ENCODE results near the gene ZIC3. TPM values are rescaled to one million over a fixed set of nuclear protein-coding genes. Genes with fewer than 3 reads are reported as not detected.
"Not testable (repeated sequence)": the region's sequence is repeated elsewhere in the genome, so short reads cannot be mapped to it uniquely, and the experiment has no call there.

The ZIC3 gene
- 1 to 10 TPM in 5 of 8 experiments, under 1 TPM in 1, not detected in 2; 0.10 to 6.4 (median 5.1) TPM for total RNA-seq

GRCh38 chrX:137565921-137566745 lies at the start of gene ZIC3:
Gene ZIC3, plus strand, starts transcription at chrX:137566127. Its CDS starts 565 bp downstream, at chrX:137566692.
- in situ Hi-C loops (cut with MboI; ENCODE audit: low pct_unique_long_range_greater_than_20kb in 2 of 9, low sequenced_read_pairs in 9 of 9, unreplicated experiment in 9 of 9), result no loop called here
- ATAC-seq (replicated peaks in 6 of 8), result peak in 6 of 8 experiments; percentile 61 to 96 (median 94)
- H3K4me3 ChIP-seq, result peak within 1 kb of the TSS; percentile 47 to 91 (median 60)
- WGBS, 10 experiments, result 0 to 24% (median 4%) methylated on average over 3 to 9 of the region's 69 CpGs; no CpG with 5 or more reads in 7 of the 10 experiments
- H3K27ac ChIP-seq, result peak within 1 kb of the TSS; percentile 68 to 72
- peaks cover 3 to 20% of the 10 kb centered on the region in 2 donors for H3K4me1 ChIP-seq (replicated peaks in 1 of 2)

GRCh38 chrX:137519459-137519858 lies 46.5 kb upstream of the ZIC3 start:
- Histone ChIP-seq H3K4me3 (no peak overlapping the region), H3K27ac (no peak overlapping the region), H3K4me1 (replicated peaks in 1 of 2) (no peaks in the 10 kb centered on the region)
- no peak for ATAC-seq (replicated peaks in 6 of 8)
- WGBS, 10 experiments, result 0 to 100% (median 56%) methylated on average over 1 to 3 of the region's 3 CpGs; no CpG with 5 or more reads in 5 of the 10 experiments
- in situ Hi-C loops (cut with MboI; ENCODE audit: low pct_unique_long_range_greater_than_20kb in 2 of 9, low sequenced_read_pairs in 9 of 9, unreplicated experiment in 9 of 9), result no loop called here

DNA sequence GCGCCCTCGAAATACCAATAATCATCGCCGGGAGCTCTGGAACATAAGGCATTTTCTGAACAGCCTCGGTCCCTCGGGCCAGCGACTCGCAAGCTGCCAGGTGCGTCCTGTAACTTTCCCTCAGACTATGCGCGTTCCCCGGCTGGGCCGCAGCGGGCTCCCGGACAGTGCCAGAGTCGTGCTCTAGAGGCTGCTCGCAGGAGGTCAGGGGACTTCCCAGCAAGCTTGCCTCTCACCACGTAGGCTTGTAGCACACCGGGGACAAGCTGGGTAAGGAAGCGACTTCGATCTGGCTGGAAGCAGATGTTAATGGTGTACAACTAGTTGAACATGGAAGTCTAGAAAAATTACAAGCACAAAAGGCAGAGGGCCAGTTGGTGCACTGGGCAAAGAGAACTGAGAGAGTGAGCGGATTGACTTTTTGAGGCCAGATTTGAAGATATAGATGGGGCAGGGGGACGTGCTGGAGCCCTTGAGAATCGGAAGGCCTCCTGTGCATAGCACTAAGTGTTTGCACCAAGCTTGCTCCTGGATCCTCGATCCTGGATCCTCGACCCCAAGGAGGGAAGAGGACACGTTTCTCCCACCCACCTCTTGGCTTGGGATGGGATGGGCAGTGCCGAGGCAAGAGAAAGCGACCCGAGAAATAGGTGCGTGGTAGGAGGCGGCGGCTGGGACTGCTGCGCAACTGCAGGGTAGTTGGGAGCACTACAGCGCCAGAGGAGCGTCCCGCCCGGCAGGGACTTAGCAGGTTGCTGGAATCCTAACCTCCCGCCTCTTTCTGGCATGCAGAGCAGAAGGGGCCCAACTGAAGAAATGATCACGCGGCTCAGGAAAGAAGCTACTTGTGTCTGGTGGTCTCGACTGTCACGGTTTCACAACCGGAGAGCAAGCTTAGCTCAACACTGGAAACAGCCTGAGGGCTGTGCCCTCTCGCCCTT lies 19.9 kb upstream of the ZIC3 start:
- H3K4me1 ChIP-seq (replicated peaks in 1 of 2), result no peaks in the 10 kb centered on the region
- 0 to 73% (median 5%) methylated on average over 1 to 13 of the region's 45 CpGs; no CpG with 5 or more reads in 5 of the 10 experiments for WGBS, 10 experiments
- in situ Hi-C loops (cut with MboI; ENCODE audit: low pct_unique_long_range_greater_than_20kb in 2 of 9, low sequenced_read_pairs in 9 of 9, unreplicated experiment in 9 of 9), result no loop called here
- ATAC-seq (replicated peaks in 6 of 8), result no peak
- no peak overlapping the region for H3K27ac ChIP-seq
- H3K4me3 ChIP-seq, result no peak overlapping the region

DNA sequence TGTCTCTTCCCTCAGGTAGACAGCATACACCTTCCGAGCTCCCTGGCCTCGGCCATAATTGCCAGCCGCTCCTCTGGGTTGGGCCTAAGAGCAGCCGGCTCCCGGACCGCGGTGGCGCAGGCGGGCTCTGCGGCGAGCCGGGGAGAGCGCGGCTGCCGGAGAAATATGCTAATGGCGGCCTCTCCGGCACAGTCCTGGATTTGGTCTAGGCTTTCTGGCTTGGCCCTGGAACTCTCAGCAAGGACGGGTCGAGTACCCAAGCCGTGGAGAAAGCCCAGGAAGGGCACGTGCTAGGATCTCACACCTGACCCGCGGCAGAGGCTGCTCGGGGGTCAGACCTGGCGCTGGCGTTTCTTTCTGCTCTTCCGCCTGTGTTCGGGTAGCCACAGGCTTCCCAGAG lies 18.6 kb upstream of the ZIC3 start:
- WGBS, 10 experiments, result 4 to 67% methylated on average over 5 to 12 of the region's 28 CpGs; no CpG with 5 or more reads in 8 of the 10 experiments
- ATAC-seq (replicated peaks in 6 of 8), result no peak
- Histone ChIP-seq H3K27ac (no peak overlapping the region), H3K4me3 (no peak overlapping the region), H3K4me1 (replicated peaks in 1 of 2) (no peaks in the 10 kb centered on the region)
- in situ Hi-C loops (cut with MboI; ENCODE audit: low pct_unique_long_range_greater_than_20kb in 2 of 9, low sequenced_read_pairs in 9 of 9, unreplicated experiment in 9 of 9), result no loop called here

GRCh38 chrX:137548261-137548660 lies 17.7 kb upstream of the ZIC3 start:
- no peaks in the 10 kb centered on the region for H3K4me1 ChIP-seq (replicated peaks in 1 of 2)
- in situ Hi-C loops (cut with MboI; ENCODE audit: low pct_unique_long_range_greater_than_20kb in 2 of 9, low sequenced_read_pairs in 9 of 9, unreplicated experiment in 9 of 9), result no loop called here
- no peak for ATAC-seq (replicated peaks in 6 of 8)
- WGBS, 10 experiments, result 67% methylated on average over 7 of the region's 14 CpGs; no CpG with 5 or more reads in 9 of the 10 experiments
- H3K4me3 ChIP-seq, result no peak overlapping the region
- H3K27ac ChIP-seq, result no peak overlapping the region

DNA sequence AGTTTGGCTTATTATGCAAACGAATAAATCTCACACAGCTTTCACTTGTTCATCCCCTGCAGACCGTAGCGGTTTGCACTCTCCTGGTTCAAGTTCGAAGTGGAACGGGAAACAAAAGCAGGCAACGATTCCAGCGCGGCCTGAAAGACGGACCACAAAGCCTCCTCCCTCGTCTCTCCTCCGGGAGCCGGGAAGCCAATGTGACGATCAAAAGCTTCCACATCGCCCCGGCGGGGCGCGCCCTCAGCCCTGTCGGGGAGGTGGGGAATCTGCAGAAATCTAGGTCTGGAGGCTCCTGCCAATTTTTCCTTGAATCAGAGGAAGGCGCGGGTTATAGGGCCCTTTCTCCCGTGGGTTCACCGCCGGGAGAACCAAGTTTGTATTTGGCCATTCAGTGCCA lies 16.9 kb upstream of the ZIC3 start:
- H3K4me3 ChIP-seq, result no peak overlapping the region
- no peak overlapping the region for H3K27ac ChIP-seq
- ATAC-seq (replicated peaks in 6 of 8), result no peak
- in situ Hi-C loops (cut with MboI; ENCODE audit: low pct_unique_long_range_greater_than_20kb in 2 of 9, low sequenced_read_pairs in 9 of 9, unreplicated experiment in 9 of 9), result no loop called here
- no peaks in the 10 kb centered on the region for H3K4me1 ChIP-seq (replicated peaks in 1 of 2)
- WGBS, 10 experiments, result 6 to 60% (median 25%) methylated on average over 1 to 13 of the region's 24 CpGs; no CpG with 5 or more reads in 6 of the 10 experiments

GRCh38 chrX:137549851-137550664 lies 15.9 kb upstream of the ZIC3 start:
- Histone ChIP-seq H3K4me1 (replicated peaks in 1 of 2) (no peaks in the 10 kb centered on the region), H3K4me3 (peak overlapping the region in 3 of 5 donors; percentile 7 to 19 (median 14)), H3K27ac (no peak overlapping the region)
- peak in 1 of 8 experiments; percentile 15 for ATAC-seq (replicated peaks in 6 of 8)
- WGBS, 10 experiments, result 0 to 50% (median 13%) methylated on average over 2 to 20 of the region's 58 CpGs; no CpG with 5 or more reads in 4 of the 10 experiments
- in situ Hi-C loops (cut with MboI; ENCODE audit: low pct_unique_long_range_greater_than_20kb in 2 of 9, low sequenced_read_pairs in 9 of 9, unreplicated experiment in 9 of 9), result no loop called here

- Histone ChIP-seq H3K4me3 (peak overlapping the region in 3 of 5 donors; percentile 7 to 19 (median 14)), H3K4me1 (replicated peaks in 1 of 2) (no peaks in the 10 kb centered on the region), H3K27ac (no peak overlapping the region)
- WGBS, 10 experiments, result 0 to 63% methylated on average over 1 to 8 of the region's 41 CpGs; no CpG with 5 or more reads in 8 of the 10 experiments
- peak in 2 of 8 experiments; percentile 23 to 24 for ATAC-seq (replicated peaks in 6 of 8)
- in situ Hi-C loops (cut with MboI; ENCODE audit: low pct_unique_long_range_greater_than_20kb in 2 of 9, low sequenced_read_pairs in 9 of 9, unreplicated experiment in 9 of 9), result no loop called here
Measured at GRCh38 chrX:137550665-137551261, 15.2 kb upstream of the ZIC3 start.

DNA sequence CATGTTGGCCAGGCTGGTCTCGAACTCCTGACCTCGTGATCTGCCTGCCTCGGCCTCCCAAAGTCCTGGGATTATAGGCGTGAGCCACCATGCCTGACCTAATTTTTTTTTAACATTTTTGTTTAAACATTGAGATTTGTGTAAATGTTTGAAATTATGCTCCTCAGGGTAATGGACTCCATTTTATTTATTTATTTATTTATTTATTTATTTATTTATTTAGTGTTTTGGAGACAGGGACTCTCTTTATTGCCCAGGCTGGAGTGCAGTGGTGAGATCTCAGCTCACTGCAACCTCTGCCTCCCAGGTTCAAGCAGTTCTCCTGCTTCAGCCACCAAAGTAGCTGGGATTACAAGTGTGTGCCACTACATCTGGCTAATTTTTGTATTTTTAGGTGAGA lies 13.8 kb upstream of the ZIC3 start:
- H3K27ac ChIP-seq; H3K4me1 ChIP-seq (replicated peaks in 1 of 2); ATAC-seq (replicated peaks in 6 of 8); in situ Hi-C loops (cut with MboI; ENCODE audit: low pct_unique_long_range_greater_than_20kb in 2 of 9, low sequenced_read_pairs in 9 of 9, unreplicated experiment in 9 of 9); H3K4me3 ChIP-seq: not testable (repeated sequence)
- 34 to 80% (median 62%) methylated on average over 1 to 4 of the region's 4 CpGs; no CpG with 5 or more reads in 6 of the 10 experiments for WGBS, 10 experiments

- no peak overlapping the region for H3K4me3 ChIP-seq
- 0 to 34% (median 8%) methylated on average over 1 to 8 of the region's 8 CpGs; no CpG with 5 or more reads in 4 of the 10 experiments for WGBS, 10 experiments
- no peak for ATAC-seq (replicated peaks in 6 of 8)
- in situ Hi-C loops (cut with MboI; ENCODE audit: low pct_unique_long_range_greater_than_20kb in 2 of 9, low sequenced_read_pairs in 9 of 9, unreplicated experiment in 9 of 9), result no loop called here
- no peak overlapping the region for H3K27ac ChIP-seq
- peaks cover 3 to 20% of the 10 kb centered on the region in 2 donors for H3K4me1 ChIP-seq (replicated peaks in 1 of 2)
Measured at GRCh38 chrX:137562096-137562495, 3.8 kb upstream of the ZIC3 start.

GRCh38 chrX:137563681-137564651 lies 2.0 kb upstream of the ZIC3 start:
- WGBS, 10 experiments, result 27 to 80% (median 47%) methylated on average over 1 to 9 of the region's 37 CpGs; no CpG with 5 or more reads in 6 of the 10 experiments
- in situ Hi-C loops (cut with MboI; ENCODE audit: low pct_unique_long_range_greater_than_20kb in 2 of 9, low sequenced_read_pairs in 9 of 9, unreplicated experiment in 9 of 9), result no loop called here
- no peak for ATAC-seq (replicated peaks in 6 of 8)
- Histone ChIP-seq H3K4me3 (peak overlapping the region in 2 of 5 donors; percentile 8 to 11), H3K27ac (no peak overlapping the region), H3K4me1 (replicated peaks in 1 of 2) (peaks cover 3 to 20% of the 10 kb centered on the region in 2 donors)

Data from motor neuron (in vitro differentiated cells).